Femur (tissue), 1 donor: ENCODE results near the gene TACC3.

ENCODE experiments used
- DNase-seq: peaks from one replicate; pipeline ENCODE4 v3.0.0-alpha.2; 2017

Gene TACC3

DNA sequence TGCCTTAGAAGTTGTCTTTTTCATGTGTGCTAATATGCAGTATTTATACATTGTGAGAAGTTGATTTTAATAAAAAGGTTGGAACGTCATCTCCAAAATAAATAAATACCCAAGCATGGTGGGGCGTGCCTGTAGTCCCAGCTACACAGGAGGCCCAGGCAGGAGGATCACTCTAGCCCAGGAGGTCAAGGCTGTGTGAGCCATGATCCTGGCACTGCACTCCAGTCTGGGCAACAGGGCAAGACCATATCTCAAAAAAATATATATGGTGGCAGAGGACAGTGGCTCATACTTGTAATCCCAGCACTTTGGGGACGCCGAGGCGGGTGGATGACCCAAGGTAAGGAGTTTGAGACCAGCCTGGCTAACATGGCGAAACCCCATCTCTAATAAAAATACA, 15.6 kb upstream of the TACC3 start:
- no peak for DNase-seq

DNA sequence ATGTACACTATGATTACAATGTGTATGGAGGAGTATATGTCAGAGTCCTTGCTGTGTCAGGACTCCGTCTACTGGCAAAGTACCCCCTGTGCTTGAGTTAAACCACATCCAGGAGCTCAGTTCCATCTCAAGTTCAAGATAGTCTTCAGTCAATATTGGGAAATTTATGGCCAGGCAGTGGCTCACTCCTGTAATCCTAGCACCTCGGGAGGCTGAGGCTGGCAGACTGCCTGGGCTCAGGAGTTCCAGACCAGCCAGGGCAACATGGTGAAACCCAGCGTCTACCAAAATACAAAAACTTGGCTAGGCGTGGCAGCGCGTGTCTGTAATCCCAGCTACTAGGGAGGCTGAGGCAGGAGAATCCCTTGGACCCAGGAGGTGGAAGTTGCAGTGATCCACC, 15.0 kb upstream of the TACC3 start:
- DNase-seq = no peak

DNA sequence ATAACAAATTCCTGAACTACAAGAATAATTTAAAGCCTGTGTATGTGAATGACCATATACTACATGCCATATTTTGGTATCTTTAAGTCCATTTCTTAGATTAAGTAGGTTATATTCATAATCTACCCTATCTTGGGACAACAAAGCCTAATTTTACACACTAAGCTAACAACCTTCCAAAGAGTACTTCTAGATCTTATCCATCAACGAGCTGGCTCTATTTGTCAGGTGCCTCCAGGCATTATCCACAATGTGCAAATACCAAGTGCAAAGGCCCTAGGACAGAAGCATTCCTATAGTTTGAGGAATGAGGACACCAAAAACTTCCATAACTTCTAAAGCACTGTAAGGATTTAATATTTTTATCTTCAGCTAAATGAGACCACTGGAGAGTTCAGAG, 12.7 kb upstream of the TACC3 start:
- DNase-seq = no peak

- no peak for DNase-seq
Observed at GRCh38 chr4:1711055-1711570, 10.2 kb upstream of the TACC3 start.

- DNase-seq = peak; percentile 59
Observed at GRCh38 chr4:1711571-1712215, 9.6 kb upstream of the TACC3 start.

DNA sequence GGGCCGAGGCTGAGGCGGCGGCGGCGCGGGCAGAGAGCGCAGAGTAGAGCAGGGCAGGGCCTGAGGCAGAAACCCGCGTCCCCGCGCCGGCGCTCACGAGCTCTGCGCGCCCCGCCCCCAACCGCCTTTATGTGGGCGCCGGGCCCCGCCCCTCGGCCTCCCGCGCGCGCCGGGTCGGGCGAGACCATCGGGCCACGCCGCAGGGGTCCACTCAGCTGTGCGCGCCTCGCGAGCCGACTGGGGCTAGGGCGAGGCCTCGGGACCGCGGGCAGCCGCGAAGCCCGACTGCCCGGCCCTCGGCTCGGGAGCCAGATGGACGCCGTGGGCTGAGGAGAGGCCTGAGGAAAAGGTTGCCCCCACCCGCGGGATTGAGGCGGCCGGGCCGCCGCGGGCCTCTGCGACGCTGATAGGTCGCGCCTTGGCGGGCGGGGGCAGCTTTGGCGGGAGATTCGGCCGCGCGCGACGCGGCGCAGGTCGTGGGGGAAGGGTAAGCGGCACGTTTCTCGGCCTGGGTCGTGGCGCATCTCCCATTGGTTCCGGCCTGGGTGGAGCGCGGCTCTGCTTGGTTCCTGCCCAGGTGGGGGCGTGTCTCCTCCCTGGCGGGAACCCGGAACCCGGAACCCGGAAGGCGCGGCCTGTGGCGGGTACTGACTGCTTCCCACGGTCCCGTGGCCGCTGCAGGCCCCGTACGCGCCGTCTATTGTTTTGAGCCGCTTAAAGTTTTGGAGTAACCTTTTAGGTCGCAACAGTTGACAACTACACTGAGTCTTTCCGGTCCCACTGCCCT, 8.9 kb upstream of the TACC3 start, which contains the start of gene SLBP:
Gene SLBP (minus strand): TSS at position 104 of the 787 bp plus-strand sequence. CDS start 131 bp downstream, outside the sequence.
- DNase-seq = peak; percentile 96

- DNase-seq = no peak
Observed at GRCh38 chr4:1713003-1713851, 8.1 kb upstream of the TACC3 start.

DNA sequence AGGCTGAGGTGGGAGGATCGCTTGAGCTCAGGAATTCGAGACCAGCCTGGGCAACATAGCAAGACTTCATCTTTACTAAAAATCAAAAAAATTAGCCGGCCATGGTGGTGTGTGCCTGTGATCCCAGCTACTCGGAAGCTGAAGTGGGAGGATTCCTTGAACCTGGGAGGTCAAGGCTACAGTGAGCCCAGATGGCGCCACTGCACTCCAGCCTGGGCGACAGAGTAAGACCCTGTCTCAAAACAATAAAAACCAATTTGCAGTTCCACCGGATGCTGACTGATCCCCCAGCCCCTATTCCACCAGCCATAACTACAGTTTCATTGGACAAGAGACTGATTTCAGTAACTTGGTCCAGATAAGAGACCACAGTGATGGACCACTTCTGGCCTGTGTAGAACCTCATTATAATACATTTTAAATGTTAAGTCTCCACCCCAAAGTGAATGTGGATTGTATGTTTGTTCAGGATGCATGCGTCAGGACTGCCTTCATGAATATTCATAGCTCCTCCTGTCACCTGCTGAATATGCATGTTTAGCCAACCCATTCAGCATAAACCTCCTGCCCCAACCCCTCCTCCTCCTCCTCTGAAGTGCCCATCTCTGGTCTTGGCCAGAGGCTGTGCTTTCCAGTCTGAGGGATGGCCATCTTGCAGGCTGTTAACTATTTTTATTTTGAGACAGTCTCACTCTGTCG, 6.9 kb upstream of the TACC3 start:
- no peak for DNase-seq

DNA sequence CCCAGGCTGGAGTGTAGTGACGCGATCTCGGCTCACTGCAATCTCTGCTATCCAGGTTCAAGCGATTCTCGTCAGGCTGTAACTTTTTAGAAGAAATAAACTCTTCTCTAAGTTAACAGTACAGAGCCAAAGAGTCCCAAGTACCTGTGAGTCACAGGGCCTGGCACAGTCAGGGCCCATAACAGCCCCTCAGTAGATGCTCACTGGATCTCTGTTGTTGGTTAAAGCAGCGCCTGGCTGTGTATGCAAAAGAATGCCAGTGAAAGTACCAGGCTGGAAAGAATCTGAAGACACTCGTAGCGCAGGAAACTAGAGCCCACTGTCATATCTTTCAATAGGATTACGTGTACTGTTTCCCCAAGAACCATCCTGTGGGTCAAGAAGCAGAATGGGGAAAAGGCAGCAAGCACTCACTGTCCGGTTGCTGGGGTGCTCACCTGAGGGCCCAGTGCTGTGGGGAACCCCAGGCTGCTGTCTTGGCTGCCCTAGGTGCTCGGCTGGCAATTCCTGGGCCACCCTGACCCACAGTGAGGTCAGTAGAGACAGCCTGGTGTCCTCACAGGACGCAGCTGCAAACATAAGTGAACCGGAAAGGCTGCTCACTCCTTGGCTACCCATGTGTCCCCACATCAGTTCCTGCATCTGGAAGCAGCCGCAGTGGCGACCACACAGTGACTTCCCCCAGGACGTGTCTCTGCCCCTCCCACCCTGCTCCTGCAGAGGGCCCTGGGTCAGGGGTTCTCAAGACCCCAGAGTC, 6.1 kb upstream of the TACC3 start:
- DNase-seq = peak; percentile 62

GRCh38 chr4:1716065-1716945, 5.0 kb upstream of the TACC3 start:
- DNase-seq = peak; percentile 21

DNA sequence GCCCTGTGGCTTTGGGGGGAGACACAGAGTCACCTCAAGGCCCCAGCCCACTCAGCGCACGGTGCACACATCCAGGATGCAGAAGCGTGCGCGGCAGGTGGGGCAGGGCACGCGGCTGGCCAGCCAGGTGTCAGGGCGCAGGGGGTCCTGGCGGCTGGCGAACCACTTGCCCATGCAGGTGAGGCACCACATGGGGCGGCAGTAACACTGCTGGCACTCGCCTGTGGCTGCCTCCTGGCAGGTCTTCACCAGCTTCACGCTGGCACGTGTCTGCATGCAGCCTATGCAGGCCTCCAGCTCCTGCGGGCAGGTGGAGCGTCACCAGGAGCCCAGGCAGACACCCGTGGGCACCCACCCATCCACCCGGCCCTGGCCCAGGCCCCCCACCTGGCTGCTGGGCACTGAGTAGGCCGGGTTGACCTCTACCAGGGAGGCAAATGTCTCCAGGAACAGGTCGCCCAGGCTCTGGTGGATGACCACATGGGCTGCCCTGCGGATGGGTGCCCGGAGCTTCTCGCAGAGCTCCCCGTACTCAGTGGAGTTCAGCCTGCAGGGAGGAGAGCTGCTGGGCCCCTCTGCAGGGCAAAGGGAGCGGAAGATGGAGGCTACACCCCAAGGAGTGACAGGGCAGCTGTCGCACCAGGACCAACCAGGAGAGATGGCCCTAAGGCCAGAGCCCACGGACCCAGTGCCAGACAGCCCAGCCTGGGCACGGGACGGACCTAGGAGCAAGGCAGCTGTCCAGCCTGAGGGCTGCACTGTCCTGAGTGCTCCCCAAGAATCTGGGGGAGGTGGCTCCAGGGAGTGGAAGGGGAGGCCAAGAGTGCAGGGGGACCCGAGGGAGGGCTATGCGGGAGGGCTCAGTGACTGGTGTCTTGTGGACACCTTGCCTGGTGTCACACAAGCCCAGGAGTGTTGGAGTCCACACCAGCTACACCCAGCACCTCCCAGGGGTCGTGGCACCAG, 3.9 kb upstream of the TACC3 start:
- DNase-seq = peak; percentile 19

DNA sequence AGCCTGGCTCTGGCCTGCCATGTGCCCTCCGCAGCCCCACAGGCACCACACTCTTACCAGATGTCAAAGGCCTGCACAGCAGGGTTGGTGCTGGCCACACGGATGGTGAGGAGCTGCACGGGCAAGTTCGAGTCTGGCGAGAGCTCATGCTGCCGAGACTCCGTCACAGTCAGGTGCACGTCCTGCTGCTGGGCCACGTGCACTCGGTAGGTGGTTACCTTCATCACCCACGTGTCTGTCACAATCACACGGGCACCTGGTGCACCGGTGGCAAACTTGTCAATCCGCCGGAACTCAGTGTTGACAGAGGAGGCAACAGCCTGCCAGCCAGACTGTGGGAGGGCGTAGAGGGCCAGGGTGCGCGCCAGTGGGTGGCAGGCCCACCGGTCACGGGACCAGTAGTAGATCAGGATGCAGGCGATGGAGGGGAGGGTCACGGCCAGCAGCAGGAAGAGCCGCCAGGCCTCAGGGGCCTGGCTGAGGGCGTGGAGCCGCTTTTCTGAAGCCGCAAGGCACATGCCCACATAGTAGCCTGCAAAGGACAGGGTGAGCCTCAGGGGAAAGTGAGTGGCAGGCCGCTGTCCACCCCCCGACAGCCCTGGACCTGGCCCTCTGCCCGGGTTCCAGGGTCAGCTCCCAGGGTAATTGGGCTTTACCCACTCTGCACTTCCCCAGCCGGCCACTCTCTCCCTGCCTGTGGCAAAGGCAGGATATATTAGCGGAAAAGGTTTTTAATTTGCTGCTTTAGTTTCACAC, 3.0 kb upstream of the TACC3 start:
- peak; percentile 21 for DNase-seq

GRCh38 chr4:1720163-1720983, 948 bp upstream of the TACC3 start:
- peak; percentile 52 for DNase-seq

DNA sequence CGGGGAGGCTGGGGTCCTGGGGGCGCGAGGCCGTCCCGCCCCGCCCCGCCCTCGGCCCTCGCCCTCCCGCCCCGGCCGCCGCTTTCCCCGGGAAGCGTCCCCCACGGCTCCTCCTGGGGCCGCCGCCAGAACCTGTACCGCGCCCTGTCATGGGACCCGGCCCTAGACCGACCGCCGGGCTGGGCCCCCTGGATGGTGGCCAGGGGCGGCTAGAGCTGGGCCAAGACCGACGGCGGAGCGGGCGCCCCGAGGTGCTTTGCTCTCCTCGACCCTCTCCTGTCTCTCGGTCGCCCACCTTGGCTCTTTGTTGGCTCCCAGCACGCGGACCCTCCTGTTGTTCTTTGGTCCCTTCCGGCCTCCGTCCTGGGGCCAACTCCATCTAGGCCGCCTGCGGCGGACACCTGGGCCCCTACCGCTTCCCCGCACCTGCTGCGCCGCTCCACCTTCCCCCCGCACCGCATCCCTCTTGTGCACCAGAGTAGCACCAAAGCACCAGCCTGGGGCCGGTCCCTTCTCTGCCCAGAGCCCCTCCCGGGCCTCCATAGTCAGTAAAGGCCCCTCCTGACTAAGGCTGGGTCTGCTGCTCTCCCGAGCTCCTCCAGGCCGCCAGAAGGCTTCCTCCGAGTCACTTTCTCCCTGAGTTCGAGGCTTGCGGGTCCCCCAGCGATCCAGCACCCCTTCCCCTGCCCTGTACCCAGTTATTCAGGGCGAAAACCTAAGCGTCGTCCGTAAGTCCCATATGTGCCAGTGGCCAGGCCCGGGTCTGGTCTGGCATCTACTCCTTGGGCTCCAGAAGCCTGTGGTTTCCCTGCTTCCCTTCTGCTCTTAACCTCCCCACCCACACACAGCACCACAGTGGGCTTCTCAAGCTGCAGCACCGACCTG, 587 bp downstream of the TACC3 start:
- peak; percentile 45 for DNase-seq

GRCh38 chr4:1722551-1723118, 1.3 kb downstream of the TACC3 start:
- DNase-seq = peak; percentile 18

GRCh38 chr4:1723131-1723801, 1.9 kb downstream of the TACC3 start:
- peak; percentile 40 for DNase-seq
